ENCODE results near the gene NLRP9. TPM values are rescaled to one million over a fixed set of nuclear protein-coding genes. Genes with fewer than 3 reads are reported as not detected.

NLRP9 gene
- total RNA-seq, 1 experiment from 2014 or later: not detected

DNA sequence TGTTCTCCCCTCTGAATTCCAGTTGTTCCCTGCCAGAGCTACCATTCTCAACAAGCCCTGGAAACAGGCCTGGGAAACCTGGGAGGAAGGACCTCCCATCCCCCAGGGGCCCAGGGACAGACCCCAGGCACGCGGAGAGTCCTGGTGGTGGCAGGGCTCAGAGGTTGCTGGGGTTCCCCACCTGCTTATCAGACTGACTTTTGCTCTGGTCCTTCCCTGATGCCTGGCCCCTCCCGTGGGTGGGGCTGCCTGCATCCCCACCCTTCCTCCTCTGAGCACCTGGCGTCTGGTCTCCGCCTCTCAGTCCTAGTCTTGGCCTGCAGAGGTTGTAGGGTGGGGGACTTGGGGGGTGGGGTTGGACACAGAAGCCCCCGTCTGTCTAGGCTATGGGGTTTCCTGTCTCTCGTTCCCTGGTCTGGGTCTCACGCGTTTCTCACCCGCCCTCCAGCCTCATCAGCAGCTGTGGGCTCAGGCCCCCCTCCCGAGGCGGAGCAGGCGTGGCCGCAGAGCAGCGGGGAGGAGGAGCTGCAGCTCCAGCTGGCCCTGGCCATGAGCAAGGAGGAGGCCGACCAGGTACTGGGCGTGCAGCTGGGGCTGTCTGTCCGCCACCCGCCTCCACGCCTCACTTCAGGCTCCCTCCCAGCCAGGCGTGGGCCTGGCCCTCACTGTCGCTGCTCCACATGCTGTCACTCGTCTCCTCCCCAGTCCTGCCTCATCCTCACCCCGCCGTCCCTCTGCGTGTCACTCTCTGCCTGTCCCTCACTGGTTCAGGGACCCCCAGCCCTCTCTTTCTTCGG lies 49.6 kb downstream of the NLRP9 start:
- peak; percentile 73 for ATAC-seq
- POLR2A ChIA-PET: no interaction called here
- H3K9ac ChIP-seq (ENCODE audit: low read length): no peak overlapping the region

More for the DNA sequence above, 49.6 kb downstream of the NLRP9 start:
- DNase-seq (ENCODE audit: low read depth, low spot score): no peak
- ChIA-PET CTCF (no interaction called here), RAD21 (ENCODE audit: low non-redundant PET in 1 of 2, low total read pairs in 2 of 2, uncharacterized antibody in 2 of 2, unreplicated experiment in 2 of 2) (no interaction called here)
- no peak overlapping the region for H3K4me2 ChIP-seq (ENCODE audit: low read length)
- peaks cover 40% of the 10 kb centered on the region for H3K79me2 ChIP-seq (ENCODE audit: insufficient read depth, low read length)
- intact Hi-C loops (cut with micrococcal nuclease): no loop called here
- no peaks in the 10 kb centered on the region for H4K20me1 ChIP-seq (ENCODE audit: insufficient read depth)
- TF ChIP-seq MAX (IDR thresholded peaks at IDR 0.05) (no peak), FOSL1 (IDR thresholded peaks at IDR 0.05; ENCODE audit: low read depth) (no peak), JUND (IDR thresholded peaks at IDR 0.05) (no peak), SP1 (IDR thresholded peaks at IDR 0.05; ENCODE audit: low read depth) (no peak), RAD21 (IDR thresholded peaks at IDR 0.05; ENCODE audit: low read depth) (no peak), REST (IDR thresholded peaks at IDR 0.05; ENCODE audit: low read depth) (no peak), POLR2AphosphoS5 (IDR thresholded peaks at IDR 0.05; ENCODE audit: low read depth, low read length) (no peak), ZNF274 (IDR thresholded peaks at IDR 0.05; ENCODE audit: low read depth, low read length) (no peak), CBX3 (IDR thresholded peaks at IDR 0.05; ENCODE audit: low read depth) (no peak)
- no peak overlapping the region for H3K4me3 ChIP-seq (replicated peaks in 1 of 2; ENCODE audit: low read depth in 1 of 2, low read length in 2 of 2)
- no peak overlapping the region for H3K27ac ChIP-seq (ENCODE audit: low read depth, low read length)
- H3K27me3 ChIP-seq (ENCODE audit: insufficient read depth, low read length): no peaks in the 10 kb centered on the region
- no peaks in the 10 kb centered on the region for H3K9me2 ChIP-seq (ENCODE audit: insufficient read depth)
- peaks cover 20 to 21% of the 10 kb centered on the region in 2 experiments; a peak in 3 of 4 replicates for H3K36me3 ChIP-seq (ENCODE audit: control insufficient read depth in 1 of 2, insufficient read depth in 2 of 2, low read length in 2 of 2)
- no peak overlapping the region for H2AFZ ChIP-seq (ENCODE audit: low read depth, low read length, poor library complexity, severe bottlenecking)
- no TSS peak for BruUV-seq (replicated peaks)
- H3K4me1 ChIP-seq (ENCODE audit: control insufficient read depth in 1 of 2, insufficient read depth in 2 of 2, low read length in 2 of 2): no peaks in the 10 kb centered on the region
- H3K9me3 ChIP-seq (ENCODE audit: control insufficient read depth in 1 of 2, insufficient read depth in 1 of 2, low read depth in 1 of 2, low read length in 2 of 2): no peaks in the 10 kb centered on the region
